Panc1 (cell line): Measurements from ENCODE around the gene ALDH18A1.

Experiments
- CTCF ChIP-seq: fragments of 450-650 bp; IDR thresholded peaks from 2 replicates; pipeline ENCODE4 v1.5.1; 2017; ENCODE audit warnings: mild to moderate bottlenecking
- POLR2AphosphoS5 ChIP-seq: IDR thresholded peaks from 2 replicates; pipeline ENCODE4 v1.6.1; 2012; ENCODE audit warnings: mild to moderate bottlenecking, low read depth, low read length, moderate library complexity
- REST ChIP-seq, 2 experiments: IDR thresholded peaks; 2 replicates each; pipeline ENCODE4 v1.6.1; 2011 to 2012; ENCODE audit warnings: low read depth in 2 of 2, control low read depth in 1 of 2, low read length in 1 of 2, mild to moderate bottlenecking in 1 of 2, moderate library complexity in 1 of 2; ENCODE audit not compliant: insufficient read depth in 1 of 2
- SIN3A ChIP-seq: IDR thresholded peaks from 2 replicates; pipeline ENCODE4 v1.6.1; 2012; ENCODE audit warnings: low read depth, mild to moderate bottlenecking, low read length, moderate library complexity, borderline replicate concordance; ENCODE audit not compliant: insufficient read depth
- TCF7L2 ChIP-seq: IDR thresholded peaks from 2 replicates; pipeline ENCODE4 v1.6.1; 2011; ENCODE audit warnings: mild to moderate bottlenecking, low read depth, low read length, inconsistent platforms

- no peak for TF ChIP-seq CTCF
- TF ChIP-seq POLR2AphosphoS5: no peak
- TF ChIP-seq SIN3A: no peak
- no peak for TF ChIP-seq REST (IDR thresholded peaks at IDR 0.05; ENCODE audit: insufficient read depth in 1 of 2, low read depth in 2 of 2, low read length in 1 of 2)
- no peak for TF ChIP-seq TCF7L2
Observed at GRCh38 chr10:95618101-95618500, 38.4 kb downstream of the ALDH18A1 start.
